Tibial nerve (tissue), 4 donors: ENCODE measurements around the gene MMEL1.

Experiments
- EP300 ChIP-seq, 2 donors: sonication (generic); formaldehyde crosslinking; IDR thresholded peaks; one replicate each; pipeline ENCODE4 v1.6.1; 2017; ENCODE audit warnings: antibody characterized with exemption in 2 of 2, mild to moderate bottlenecking in 1 of 2
- POLR2A ChIP-seq, 2 donors: fragments of 450-650 bp; IDR thresholded peaks; one replicate each; pipeline ENCODE4 v1.6.1; 2017; ENCODE audit warnings: antibody characterized with exemption in 2 of 2, mild to moderate bottlenecking in 2 of 2, moderate library complexity in 2 of 2
- TF ChIP-seq, protein P1 (sequence below), 5 experiments: fragments of 200-600 bp in 3 of 5; fragments of 450-650 bp in 2 of 5; sonication (generic) in 3 of 5; IDR thresholded peaks; one replicate each; pipeline ENCODE4 v1.5.1; 2016 to 2019; ENCODE audit warnings: antibody characterized with exemption in 5 of 5, mild to moderate bottlenecking in 3 of 5, moderate library complexity in 2 of 5

DNA sequence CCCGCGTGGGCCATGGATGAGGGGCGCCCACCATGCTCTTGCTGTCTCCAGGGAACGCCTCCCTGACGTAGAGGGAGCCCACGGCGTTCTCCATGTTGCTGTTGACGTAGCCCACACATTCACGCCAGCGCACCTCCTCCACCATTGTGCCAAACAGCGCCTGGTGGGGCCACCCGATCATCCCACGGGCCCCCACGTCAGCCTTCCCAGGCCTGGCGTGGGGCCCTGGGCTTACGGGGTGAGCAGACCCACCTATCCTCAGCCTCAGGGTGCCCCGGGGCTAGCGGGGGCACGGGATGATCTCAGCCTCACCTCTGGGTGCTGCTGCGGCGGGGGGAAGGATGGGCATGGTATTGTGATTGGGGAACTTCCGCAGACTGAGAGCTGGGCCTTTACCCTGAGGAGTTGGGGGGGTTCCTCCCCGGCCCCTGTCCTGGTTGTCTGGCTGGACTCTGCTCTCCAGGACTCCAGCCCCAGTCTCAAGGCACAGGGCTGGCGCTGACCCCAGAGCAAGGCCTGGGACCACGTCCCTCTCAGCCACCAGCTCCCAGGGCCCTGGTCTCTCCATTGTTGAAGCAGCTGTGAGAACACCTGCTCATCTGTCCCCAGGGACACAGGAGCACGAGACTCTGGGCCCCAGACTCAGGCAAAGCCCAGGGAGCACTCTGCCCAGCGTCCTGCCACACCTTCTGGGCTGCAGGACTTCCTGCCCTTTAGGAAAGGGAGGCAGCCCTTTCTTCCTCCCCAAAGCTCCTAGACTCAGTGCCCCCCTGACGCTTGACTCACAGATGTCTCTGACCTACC lies 36.1 kb downstream of the MMEL1 start:
- TF ChIP-seq, protein P1, sequence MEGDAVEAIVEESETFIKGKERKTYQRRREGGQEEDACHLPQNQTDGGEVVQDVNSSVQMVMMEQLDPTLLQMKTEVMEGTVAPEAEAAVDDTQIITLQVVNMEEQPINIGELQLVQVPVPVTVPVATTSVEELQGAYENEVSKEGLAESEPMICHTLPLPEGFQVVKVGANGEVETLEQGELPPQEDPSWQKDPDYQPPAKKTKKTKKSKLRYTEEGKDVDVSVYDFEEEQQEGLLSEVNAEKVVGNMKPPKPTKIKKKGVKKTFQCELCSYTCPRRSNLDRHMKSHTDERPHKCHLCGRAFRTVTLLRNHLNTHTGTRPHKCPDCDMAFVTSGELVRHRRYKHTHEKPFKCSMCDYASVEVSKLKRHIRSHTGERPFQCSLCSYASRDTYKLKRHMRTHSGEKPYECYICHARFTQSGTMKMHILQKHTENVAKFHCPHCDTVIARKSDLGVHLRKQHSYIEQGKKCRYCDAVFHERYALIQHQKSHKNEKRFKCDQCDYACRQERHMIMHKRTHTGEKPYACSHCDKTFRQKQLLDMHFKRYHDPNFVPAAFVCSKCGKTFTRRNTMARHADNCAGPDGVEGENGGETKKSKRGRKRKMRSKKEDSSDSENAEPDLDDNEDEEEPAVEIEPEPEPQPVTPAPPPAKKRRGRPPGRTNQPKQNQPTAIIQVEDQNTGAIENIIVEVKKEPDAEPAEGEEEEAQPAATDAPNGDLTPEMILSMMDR (IDR thresholded peaks at IDR 0.05): no peak
- TF ChIP-seq POLR2A (IDR thresholded peaks at IDR 0.05) (no peak), EP300 (IDR thresholded peaks at IDR 0.05) (no peak)
